Measurements from ENCODE around the gene FKBP5. TPM values are rescaled to one million over a fixed set of nuclear protein-coding genes. Genes with fewer than 3 reads are reported as not detected.

FKBP5 gene
- total and polyA plus RNA-seq, 9 of the 15 experiments (the other 6 are each of a cell fraction or from before 2014, with no cell fraction given) = 32.7 to 151 (median 75.0) TPM

- TF ChIP-seq NFE2L1 (tag; IDR thresholded peaks at IDR 0.05; ENCODE audit: borderline replicate concordance, low read depth) = no peak
- no peak for TF ChIP-seq CREB1 (IDR thresholded peaks at IDR 0.05)
- no peak for TF ChIP-seq CREB1 (CRISPR knock-in tag; IDR thresholded peaks at IDR 0.05)
- TF ChIP-seq E2F8 (IDR thresholded peaks at IDR 0.05; ENCODE audit: low read depth, partially characterized antibody) = peak; percentile 38
- no peak for TF ChIP-seq DACH1 (IDR thresholded peaks at IDR 0.05; ENCODE audit: partially characterized antibody)
- no peak for TF ChIP-seq POLR2G (IDR thresholded peaks at IDR 0.05; ENCODE audit: low read depth, low read length)
- TF ChIP-seq KLF13 (tag; IDR thresholded peaks at IDR 0.05; ENCODE audit: borderline replicate concordance, low read depth) = no peak
- TF ChIP-seq SAP30 (IDR thresholded peaks at IDR 0.05; ENCODE audit: borderline replicate concordance, insufficient read depth, low read depth, low read length, poor library complexity, severe bottlenecking) = no peak
- no peak for TF ChIP-seq KAT8 (IDR thresholded peaks at IDR 0.05; ENCODE audit: low read depth)
- no peak for TF ChIP-seq ZNF584 (CRISPR knock-in tag; IDR thresholded peaks at IDR 0.05; ENCODE audit: low read depth)
- no peak for TF ChIP-seq SRSF9 (IDR thresholded peaks at IDR 0.05; ENCODE audit: borderline replicate concordance, low read depth, low read length)
- no peak for TF ChIP-seq TAF15 (IDR thresholded peaks at IDR 0.05; ENCODE audit: low read depth, low read length)
- TF ChIP-seq TRIM25 (IDR thresholded peaks at IDR 0.05; ENCODE audit: borderline replicate concordance) = no peak
- no peak for TF ChIP-seq ZNF75A (CRISPR knock-in tag; IDR thresholded peaks at IDR 0.05)
- no peak for TF ChIP-seq ZNF384 (IDR thresholded peaks at IDR 0.05; ENCODE audit: low read depth, low read length)
- TF ChIP-seq ATF2 (CRISPR knock-in tag; IDR thresholded peaks at IDR 0.05) = no peak
- TF ChIP-seq E2F4 (CRISPR knock-in tag; IDR thresholded peaks at IDR 0.05; ENCODE audit: low read depth) = no peak
- no peak for TF ChIP-seq ZNF780A (CRISPR knock-in tag; IDR thresholded peaks at IDR 0.05)
- TF ChIP-seq CEBPB (tag; IDR thresholded peaks at IDR 0.05) = peak; percentile 99
- TF ChIP-seq GATA2 (CRISPR knock-in tag; IDR thresholded peaks at IDR 0.05) = no peak
- no peak for TF ChIP-seq KLF6 (CRISPR knock-in tag; IDR thresholded peaks at IDR 0.05; ENCODE audit: borderline replicate concordance)
These were observed 48.9 kb upstream of the FKBP5 start (continued) for GRCh38 chr6:35737413-35738211.
